Tibial artery (tissue), 4 donors: Measurements from ENCODE around the gene ADCY7.

Experiments used
- DNase-seq, 2 donors: peaks; one replicate each; pipeline ENCODE4 v3.0.0-alpha.2; 2019
- H3K27ac ChIP-seq, 2 donors: fragments of 200-600 bp; sonication (generic) in 1 of 2; 1 replicate in 1 of 2; 2 replicates in 1 of 2; pipeline ENCODE4 v1.5.1; 2018 to 2019; ENCODE audit warnings: mild to moderate bottlenecking in 1 of 2
- H3K27me3 ChIP-seq, 2 donors: fragments of 200-600 bp; sonication (generic) in 1 of 2; one replicate each; pipeline versions ENCODE4 v1.5.1 to v1.6.0; 2016 to 2019
- H3K36me3 ChIP-seq, 3 donors: fragments of 200-600 bp; sonication (generic) in 2 of 3; one replicate each; pipeline ENCODE4 v1.5.1; 2016 to 2019; ENCODE audit warnings: mild to moderate bottlenecking in 2 of 3
- H3K4me1 ChIP-seq, 4 donors: fragments of 200-600 bp; sonication (generic) in 2 of 4; 1 replicate in 3 of 4; 2 replicates in 1 of 4; pipeline ENCODE4 v1.5.1; 2016 to 2019
- H3K4me3 ChIP-seq, 2 donors: fragments of 200-600 bp; sonication (generic) in 1 of 2; 1 replicate in 1 of 2; 2 replicates in 1 of 2; pipeline ENCODE4 v1.5.1; 2018 to 2019; ENCODE audit warnings: mild to moderate bottlenecking in 2 of 2
- H3K9me3 ChIP-seq, 3 donors: fragments of 200-600 bp; sonication (generic) in 1 of 3; one replicate each; pipeline ENCODE4 v1.5.1; 2016 to 2019
- intact Hi-C: fragments of 100-400 bp; cut with DNase I; formaldehyde crosslinking; loops from one replicate; pipeline ENCODE4 v1.15.0; 2023; ENCODE audit warnings: low total_unique reads
- TF ChIP-seq, protein P1 (sequence below), 2 experiments: fragments of 200-600 bp in 1 of 2; fragments of 450-650 bp in 1 of 2; IDR thresholded peaks; one replicate each; pipeline ENCODE4 v1.5.1; 2017 to 2019; ENCODE audit warnings: antibody characterized with exemption in 2 of 2, mild to moderate bottlenecking in 1 of 2, moderate library complexity in 1 of 2

ADCY7 gene

GRCh38 chr16:50295541-50296132, 29.3 kb downstream of the ADCY7 start:
- no peak overlapping the region for H3K27ac ChIP-seq
- TF ChIP-seq, protein P1, sequence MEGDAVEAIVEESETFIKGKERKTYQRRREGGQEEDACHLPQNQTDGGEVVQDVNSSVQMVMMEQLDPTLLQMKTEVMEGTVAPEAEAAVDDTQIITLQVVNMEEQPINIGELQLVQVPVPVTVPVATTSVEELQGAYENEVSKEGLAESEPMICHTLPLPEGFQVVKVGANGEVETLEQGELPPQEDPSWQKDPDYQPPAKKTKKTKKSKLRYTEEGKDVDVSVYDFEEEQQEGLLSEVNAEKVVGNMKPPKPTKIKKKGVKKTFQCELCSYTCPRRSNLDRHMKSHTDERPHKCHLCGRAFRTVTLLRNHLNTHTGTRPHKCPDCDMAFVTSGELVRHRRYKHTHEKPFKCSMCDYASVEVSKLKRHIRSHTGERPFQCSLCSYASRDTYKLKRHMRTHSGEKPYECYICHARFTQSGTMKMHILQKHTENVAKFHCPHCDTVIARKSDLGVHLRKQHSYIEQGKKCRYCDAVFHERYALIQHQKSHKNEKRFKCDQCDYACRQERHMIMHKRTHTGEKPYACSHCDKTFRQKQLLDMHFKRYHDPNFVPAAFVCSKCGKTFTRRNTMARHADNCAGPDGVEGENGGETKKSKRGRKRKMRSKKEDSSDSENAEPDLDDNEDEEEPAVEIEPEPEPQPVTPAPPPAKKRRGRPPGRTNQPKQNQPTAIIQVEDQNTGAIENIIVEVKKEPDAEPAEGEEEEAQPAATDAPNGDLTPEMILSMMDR (IDR thresholded peaks at IDR 0.05) = no peak
- intact Hi-C loops = no loop called here
- no peak overlapping the region for H3K4me3 ChIP-seq
- no peaks in the 10 kb centered on the region for H3K4me1 ChIP-seq
- H3K36me3 ChIP-seq = peaks cover 0 to 3% (median 0%) of the 10 kb centered on the region in 3 donors
- DNase-seq = peak in 1 of 2 donors; percentile 55
- H3K27me3 ChIP-seq = no peaks in the 10 kb centered on the region
- H3K9me3 ChIP-seq = no peaks in the 10 kb centered on the region

DNA sequence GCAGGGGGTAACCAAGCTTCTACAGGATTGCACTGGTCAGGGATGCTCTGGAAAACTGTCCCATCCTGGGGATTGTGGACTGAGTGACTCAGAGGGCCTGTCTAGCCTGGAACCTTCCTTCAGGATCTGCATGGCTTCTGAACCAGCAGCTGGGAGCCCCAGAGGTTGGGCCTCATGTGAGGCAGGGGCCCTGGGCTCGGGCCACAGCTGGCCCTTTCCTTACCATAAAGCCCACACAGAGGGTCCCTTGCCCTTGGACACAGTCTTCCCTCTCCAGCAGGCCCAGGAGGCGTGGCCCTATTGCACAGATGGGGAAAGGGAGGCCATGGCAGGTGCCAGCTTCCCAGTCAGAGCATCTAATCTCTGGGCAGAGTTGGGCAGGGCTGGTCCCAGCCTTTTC, 30.5 kb downstream of the ADCY7 start:
- intact Hi-C loops = no loop called here
- H3K4me1 ChIP-seq = no peaks in the 10 kb centered on the region
- peak in 1 of 2 donors; percentile 32 for DNase-seq
- no peak overlapping the region for H3K27ac ChIP-seq
- no peaks in the 10 kb centered on the region for H3K27me3 ChIP-seq
- no peaks in the 10 kb centered on the region for H3K9me3 ChIP-seq
- TF ChIP-seq, protein P1 (IDR thresholded peaks at IDR 0.05) = no peak
- peaks cover 0 to 3% (median 0%) of the 10 kb centered on the region in 3 donors for H3K36me3 ChIP-seq
- no peak overlapping the region for H3K4me3 ChIP-seq

DNA sequence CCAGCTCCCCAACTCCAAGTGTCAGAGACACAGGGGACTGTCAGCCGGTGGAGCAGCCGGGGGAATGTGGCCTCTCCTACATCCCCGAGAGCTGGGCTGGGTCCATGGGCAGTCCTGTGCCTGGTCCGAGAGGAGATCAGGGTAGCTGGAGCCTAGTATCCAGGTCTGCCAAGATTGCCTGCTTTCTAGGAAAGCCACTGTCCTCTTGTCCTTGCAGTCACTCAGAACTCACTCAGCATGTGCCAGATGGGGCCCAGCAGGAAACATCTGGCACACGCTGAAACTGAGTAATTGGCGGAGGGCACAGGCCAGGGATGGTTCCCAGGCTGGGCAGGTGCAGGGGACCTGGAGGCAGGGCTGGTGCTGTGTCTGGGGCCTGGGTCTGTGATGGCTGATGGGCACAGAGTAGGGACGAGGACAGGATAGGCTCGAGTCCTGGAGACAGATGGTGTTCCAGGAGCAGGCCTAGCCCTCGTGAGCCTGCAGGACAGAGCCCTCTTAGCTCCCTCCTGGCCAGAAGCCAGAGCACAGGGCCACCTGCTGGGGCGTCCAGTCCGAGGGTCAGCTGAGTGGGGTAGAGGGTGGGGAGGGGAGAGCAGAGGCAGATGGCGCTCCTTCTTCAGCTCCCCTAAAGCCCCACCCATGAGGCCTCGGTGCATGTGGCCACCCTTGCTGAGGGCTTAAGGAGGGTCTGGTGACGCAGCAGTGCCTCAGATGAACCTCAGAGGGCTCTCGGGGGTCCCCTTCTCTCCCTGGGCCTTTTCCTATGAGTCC, 31.1 kb downstream of the ADCY7 start:
- DNase-seq = peak; percentile 19 to 62
- TF ChIP-seq, protein P1 (IDR thresholded peaks at IDR 0.05) = no peak
- H3K9me3 ChIP-seq = no peaks in the 10 kb centered on the region
- H3K27me3 ChIP-seq = no peaks in the 10 kb centered on the region
- no peak overlapping the region for H3K27ac ChIP-seq
- H3K4me3 ChIP-seq = no peak overlapping the region
- H3K4me1 ChIP-seq = no peaks in the 10 kb centered on the region
- H3K36me3 ChIP-seq = peaks cover 0 to 3% (median 0%) of the 10 kb centered on the region in 3 donors
- intact Hi-C loops = no loop called here

GRCh38 chr16:50298075-50298460, 31.7 kb downstream of the ADCY7 start:
- peaks cover 0 to 3% (median 0%) of the 10 kb centered on the region in 3 donors for H3K36me3 ChIP-seq
- peak in 1 of 2 donors; percentile 17 for DNase-seq

DNA sequence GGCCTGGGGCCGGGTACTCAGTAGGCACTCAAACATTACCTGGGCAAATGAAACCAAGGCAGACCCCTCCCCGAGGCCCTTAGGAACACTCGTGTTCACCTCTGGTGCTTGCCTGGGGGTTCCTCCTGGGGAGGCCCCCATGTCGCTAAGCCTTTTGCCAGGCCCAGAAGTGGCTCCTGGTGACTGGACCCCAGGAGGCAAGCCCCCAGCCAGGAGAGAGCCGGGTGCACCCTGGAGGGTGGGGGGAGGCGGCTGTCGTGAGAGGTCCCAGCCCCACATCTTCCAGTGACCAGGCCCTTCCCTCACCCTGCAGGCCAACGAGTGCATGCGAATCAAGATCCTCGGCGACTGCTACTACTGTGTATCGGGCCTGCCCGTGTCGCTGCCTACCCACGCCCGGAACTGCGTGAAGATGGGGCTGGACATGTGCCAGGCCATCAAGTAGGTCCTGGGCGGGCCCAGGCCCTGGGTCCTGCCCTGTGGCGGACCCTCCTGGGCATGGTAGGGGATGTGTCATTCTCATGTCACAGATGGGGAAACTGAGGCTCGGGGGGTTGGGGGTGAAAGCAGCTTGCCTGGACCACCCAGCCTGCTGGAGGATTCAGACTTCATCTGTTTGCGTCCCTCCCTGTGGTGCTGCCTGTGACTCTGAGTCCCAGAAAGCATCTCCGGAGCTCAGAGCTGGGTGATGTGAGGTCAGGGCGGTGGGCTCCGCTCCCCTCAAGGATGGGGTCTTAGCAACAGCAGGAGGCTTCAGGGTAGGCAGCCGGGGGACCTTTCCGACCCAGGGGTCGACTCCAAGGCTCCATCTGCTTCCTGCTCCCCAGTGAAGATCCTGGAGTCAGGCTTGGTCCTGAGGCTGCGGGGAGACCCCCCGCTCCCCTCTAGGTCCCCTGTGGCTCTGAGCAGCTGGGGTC, 32.5 kb downstream of the ADCY7 start:
- no peak overlapping the region for H3K27ac ChIP-seq
- TF ChIP-seq, protein P1 (IDR thresholded peaks at IDR 0.05) = no peak
- intact Hi-C loops = no loop called here
- H3K36me3 ChIP-seq = peaks cover 0 to 3% (median 0%) of the 10 kb centered on the region in 3 donors
- H3K4me3 ChIP-seq = no peak overlapping the region
- peaks cover 0 to 2% (median 0%) of the 10 kb centered on the region in 4 donors for H3K4me1 ChIP-seq
- DNase-seq = peak; percentile 19 to 59
- H3K9me3 ChIP-seq = no peaks in the 10 kb centered on the region
- no peaks in the 10 kb centered on the region for H3K27me3 ChIP-seq

More at GRCh38 chr16:50298075-50298460, 31.7 kb downstream of the ADCY7 start:
- intact Hi-C loops = no loop called here
- no peaks in the 10 kb centered on the region for H3K4me1 ChIP-seq
- TF ChIP-seq, protein P1 (IDR thresholded peaks at IDR 0.05) = no peak
- no peak overlapping the region for H3K4me3 ChIP-seq
- no peaks in the 10 kb centered on the region for H3K27me3 ChIP-seq
- H3K9me3 ChIP-seq = no peaks in the 10 kb centered on the region
- no peak overlapping the region for H3K27ac ChIP-seq
